Measurements from ENCODE around the gene CRISPLD2. TPM values are rescaled to one million over a fixed set of nuclear protein-coding genes. Genes with fewer than 3 reads are reported as not detected.

Gene CRISPLD2
- total RNA-seq, 3 donors from 2014 or later (not counting 1 experiment from before 2014, with no cell fraction given), result 0.86 to 6.3 TPM; not detected in 1

- H3K36me3 ChIP-seq (ENCODE audit: control insufficient read depth, insufficient read depth, low read length), result no peaks in the 10 kb centered on the region
- Mint-ChIP-seq H3K27ac (no peak overlapping the region), H3K4me3 (no peak overlapping the region), H3K27me3 (ENCODE audit: low read depth in 2 of 2) (peaks cover 11% of the 10 kb centered on the region in 2 donors), H3K4me1 (no peaks in the 10 kb centered on the region), H3K9me3 (no peaks in the 10 kb centered on the region), H3K36me3 (no peaks in the 10 kb centered on the region)
- H3K4me1 ChIP-seq (ENCODE audit: control insufficient read depth, insufficient read depth, low read length), result no peaks in the 10 kb centered on the region
- no peak overlapping the region for H3K27ac ChIP-seq (ENCODE audit: low read length)
- H3K4me3 ChIP-seq (ENCODE audit: low read length), result no peak overlapping the region
- TF ChIP-seq CTCF (IDR thresholded peaks at IDR 0.05), result no peak
- ATAC-seq, result peak in 1 of 3 donors; percentile 35
- 89% methylated on average over 16 of the region's 16 CpGs for WGBS (ENCODE audit: insufficient coverage)
- no peak for DNase-seq
- no peaks in the 10 kb centered on the region for H3K9me3 ChIP-seq (ENCODE audit: control insufficient read depth, insufficient read depth, low read length)
- intact Hi-C loops (cut with micrococcal nuclease), result no loop called here
- no peaks in the 10 kb centered on the region for H3K27me3 ChIP-seq (ENCODE audit: control insufficient read depth, insufficient read depth, low read length)
Measured at GRCh38 chr16:84827131-84827574, 7.4 kb downstream of the CRISPLD2 start.

- Mint-ChIP-seq H3K4me3 (no peak overlapping the region), H3K27ac (no peak overlapping the region), H3K9me3 (no peaks in the 10 kb centered on the region), H3K4me1 (no peaks in the 10 kb centered on the region), H3K36me3 (no peaks in the 10 kb centered on the region), H3K27me3 (ENCODE audit: low read depth in 2 of 2) (peaks cover 4 to 6% of the 10 kb centered on the region in 2 donors)
- no peaks in the 10 kb centered on the region for H3K4me1 ChIP-seq (ENCODE audit: control insufficient read depth, insufficient read depth, low read length)
- no peaks in the 10 kb centered on the region for H3K36me3 ChIP-seq (ENCODE audit: control insufficient read depth, insufficient read depth, low read length)
- WGBS (ENCODE audit: insufficient coverage), result 90% methylated on average over 15 of the region's 15 CpGs
- intact Hi-C loops (cut with micrococcal nuclease), result no loop called here
- DNase-seq (no peak), ATAC-seq (no peak)
- H3K27ac ChIP-seq (ENCODE audit: low read length), result no peak overlapping the region
- no peaks in the 10 kb centered on the region for H3K9me3 ChIP-seq (ENCODE audit: control insufficient read depth, insufficient read depth, low read length)
- no peak for TF ChIP-seq CTCF (IDR thresholded peaks at IDR 0.05)
- H3K4me3 ChIP-seq (ENCODE audit: low read length), result no peak overlapping the region
- H3K27me3 ChIP-seq (ENCODE audit: control insufficient read depth, insufficient read depth, low read length), result no peaks in the 10 kb centered on the region
Measured at GRCh38 chr16:84827897-84828296, 8.1 kb downstream of the CRISPLD2 start.

GRCh38 chr16:84828322-84828721, 8.5 kb downstream of the CRISPLD2 start:
- Mint-ChIP-seq H3K9me3 (no peaks in the 10 kb centered on the region), H3K27me3 (ENCODE audit: low read depth in 2 of 2) (peaks cover 0 to 3% of the 10 kb centered on the region in 2 donors), H3K36me3 (no peaks in the 10 kb centered on the region), H3K4me1 (no peaks in the 10 kb centered on the region), H3K4me3 (no peak overlapping the region), H3K27ac (no peak overlapping the region)
- DNase-seq, result no peak
- Histone ChIP-seq H3K4me3 (ENCODE audit: low read length) (no peak overlapping the region), H3K36me3 (ENCODE audit: control insufficient read depth, insufficient read depth, low read length) (no peaks in the 10 kb centered on the region), H3K4me1 (ENCODE audit: control insufficient read depth, insufficient read depth, low read length) (no peaks in the 10 kb centered on the region), H3K27ac (ENCODE audit: low read length) (no peak overlapping the region), H3K9me3 (ENCODE audit: control insufficient read depth, insufficient read depth, low read length) (no peaks in the 10 kb centered on the region), H3K27me3 (ENCODE audit: control insufficient read depth, insufficient read depth, low read length) (no peaks in the 10 kb centered on the region)
- TF ChIP-seq CTCF (IDR thresholded peaks at IDR 0.05), result no peak
- WGBS (ENCODE audit: insufficient coverage), result 85% methylated on average over 5 of the region's 5 CpGs
- intact Hi-C loops (cut with micrococcal nuclease), result no loop called here
- ATAC-seq, result no peak

Measured in natural killer cell (primary cell).